ENCODE data around the gene NTRK1.

The NTRK1 gene

DNA sequence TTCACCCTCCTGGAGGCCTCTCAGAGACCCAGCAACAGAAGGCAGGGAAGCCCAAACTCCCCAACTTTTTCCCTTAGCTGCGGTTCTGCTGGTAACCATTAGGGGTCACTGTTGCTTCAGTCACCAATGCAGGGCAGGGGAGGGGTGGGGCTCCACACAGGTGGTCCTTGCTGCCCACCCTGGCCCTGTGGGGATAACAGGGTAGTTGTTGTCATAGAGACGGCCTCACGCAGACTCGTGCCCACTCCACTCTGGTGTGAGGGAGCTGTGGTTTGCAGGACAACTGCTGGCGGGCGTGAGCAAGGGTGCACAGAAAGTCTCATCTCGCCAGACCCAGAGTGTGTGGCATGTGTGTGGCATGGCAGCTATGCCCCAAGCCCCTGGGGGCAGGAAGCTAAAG lies 21.7 kb upstream of the NTRK1 start:
- no peak for DNase-seq (ENCODE audit: low read depth)

- DNase-seq (ENCODE audit: low read depth): no peak
Observed at GRCh38 chr1:156839426-156840109, 21.1 kb upstream of the NTRK1 start.

DNA sequence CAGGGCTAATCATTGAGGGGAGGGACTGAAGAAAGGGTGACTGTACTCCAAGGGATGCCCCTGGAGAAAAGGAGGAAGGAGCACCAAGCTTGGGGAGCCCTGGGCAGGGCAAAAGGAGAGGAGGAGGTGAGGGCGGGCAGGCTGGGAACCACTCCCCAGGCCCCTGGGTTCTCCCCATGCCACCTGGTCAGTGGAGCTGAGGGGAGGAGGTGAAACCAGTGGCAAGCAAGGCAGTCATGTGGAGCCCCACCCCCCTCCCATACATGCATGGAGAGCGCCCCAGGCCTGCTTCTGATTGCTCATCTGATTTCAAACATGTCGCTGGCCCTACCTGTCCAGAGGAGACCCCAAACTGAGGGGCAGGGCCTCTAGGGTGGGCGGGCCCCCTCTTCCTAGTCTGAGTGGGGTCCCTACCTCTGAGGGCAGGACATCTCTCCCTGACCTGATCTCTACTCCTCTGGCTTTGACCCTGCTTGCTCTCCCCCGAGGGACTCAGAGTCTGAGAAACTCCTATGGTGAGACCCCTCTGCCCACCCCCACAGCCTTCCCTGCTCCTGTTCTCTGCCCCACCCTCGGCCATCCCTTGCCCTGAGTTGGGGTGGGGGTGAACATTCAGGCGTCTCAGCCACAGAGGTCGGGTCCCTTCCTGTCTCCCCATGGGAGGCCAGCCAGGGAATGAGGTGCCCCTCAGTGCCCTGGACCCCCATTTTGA lies 20.3 kb upstream of the NTRK1 start:
- no peak for DNase-seq (ENCODE audit: low read depth)

DNA sequence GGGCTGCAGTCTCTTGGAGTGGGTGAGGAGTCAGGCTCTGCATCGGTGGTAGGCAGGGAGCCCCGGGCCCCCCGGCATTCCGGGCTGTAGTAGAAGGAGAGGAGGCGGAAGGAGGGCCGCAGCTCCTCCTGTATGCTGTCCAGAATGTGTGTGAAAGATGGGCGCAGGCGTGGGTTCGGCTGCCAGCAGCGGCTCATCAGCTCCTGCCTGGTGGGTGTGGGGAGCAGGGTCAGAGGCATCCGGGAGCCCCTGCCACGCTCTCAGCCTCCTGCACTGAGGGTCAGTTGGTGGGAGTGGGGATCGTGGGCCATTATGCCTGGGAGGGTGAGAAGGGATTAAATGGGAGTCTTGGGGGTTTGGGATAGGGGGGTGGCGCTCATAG lies 19.8 kb upstream of the NTRK1 start:
- DNase-seq (ENCODE audit: low read depth): no peak

DNA sequence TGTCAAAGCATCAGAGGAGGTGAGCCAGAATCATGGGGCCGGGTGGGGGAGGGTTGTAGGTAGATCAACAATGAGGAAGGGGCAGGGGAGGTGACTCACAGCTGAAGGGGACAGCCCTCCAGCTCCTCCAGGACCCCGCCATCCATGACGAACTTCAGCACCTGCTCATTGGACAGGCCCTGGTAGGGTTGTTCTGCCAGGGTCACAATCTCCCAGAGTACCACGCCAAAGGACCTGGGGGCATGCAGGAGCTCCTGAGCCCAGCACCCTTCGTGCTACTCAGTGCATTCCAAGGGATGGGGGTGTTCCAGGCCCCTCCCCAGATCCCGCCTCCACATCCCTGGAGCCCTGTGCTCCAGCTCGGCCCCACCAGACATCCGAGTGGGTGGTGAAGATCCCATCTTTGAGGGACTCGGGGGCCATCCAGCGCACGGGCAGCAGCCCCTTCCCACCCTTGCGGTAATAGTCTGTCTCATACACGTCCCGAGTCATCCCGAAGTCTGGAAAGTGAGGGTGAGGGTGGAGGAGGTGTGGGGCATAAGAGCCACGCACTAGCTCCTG lies 19.3 kb upstream of the NTRK1 start:
- no peak for DNase-seq (ENCODE audit: low read depth)

GRCh38 chr1:156842618-156843300 lies 17.9 kb upstream of the NTRK1 start:
- DNase-seq (ENCODE audit: low read depth): no peak

GRCh38 chr1:156844102-156844501 lies 16.6 kb upstream of the NTRK1 start:
- DNase-seq (ENCODE audit: low read depth): no peak

DNA sequence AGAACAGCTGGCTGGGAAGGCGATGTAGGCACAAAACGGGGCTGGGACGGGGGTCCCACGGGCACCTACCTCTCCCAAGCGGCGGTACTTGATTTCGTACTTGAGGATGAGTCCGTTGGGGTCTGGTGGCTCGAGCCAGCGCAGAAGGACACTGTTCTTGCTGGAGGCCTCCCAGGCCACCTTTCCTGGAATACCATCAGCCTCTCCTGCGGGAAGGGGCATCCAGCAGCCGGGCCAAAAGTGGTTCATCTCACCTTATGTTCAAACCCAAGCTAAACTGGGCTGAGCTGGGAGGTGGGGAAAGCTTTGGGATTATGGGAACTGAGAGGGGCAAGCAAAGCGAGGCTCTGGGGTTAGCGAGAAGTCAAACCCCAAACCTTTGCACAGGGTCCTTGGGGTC lies 16.0 kb upstream of the NTRK1 start:
- no peak for DNase-seq (ENCODE audit: low read depth)

DNA sequence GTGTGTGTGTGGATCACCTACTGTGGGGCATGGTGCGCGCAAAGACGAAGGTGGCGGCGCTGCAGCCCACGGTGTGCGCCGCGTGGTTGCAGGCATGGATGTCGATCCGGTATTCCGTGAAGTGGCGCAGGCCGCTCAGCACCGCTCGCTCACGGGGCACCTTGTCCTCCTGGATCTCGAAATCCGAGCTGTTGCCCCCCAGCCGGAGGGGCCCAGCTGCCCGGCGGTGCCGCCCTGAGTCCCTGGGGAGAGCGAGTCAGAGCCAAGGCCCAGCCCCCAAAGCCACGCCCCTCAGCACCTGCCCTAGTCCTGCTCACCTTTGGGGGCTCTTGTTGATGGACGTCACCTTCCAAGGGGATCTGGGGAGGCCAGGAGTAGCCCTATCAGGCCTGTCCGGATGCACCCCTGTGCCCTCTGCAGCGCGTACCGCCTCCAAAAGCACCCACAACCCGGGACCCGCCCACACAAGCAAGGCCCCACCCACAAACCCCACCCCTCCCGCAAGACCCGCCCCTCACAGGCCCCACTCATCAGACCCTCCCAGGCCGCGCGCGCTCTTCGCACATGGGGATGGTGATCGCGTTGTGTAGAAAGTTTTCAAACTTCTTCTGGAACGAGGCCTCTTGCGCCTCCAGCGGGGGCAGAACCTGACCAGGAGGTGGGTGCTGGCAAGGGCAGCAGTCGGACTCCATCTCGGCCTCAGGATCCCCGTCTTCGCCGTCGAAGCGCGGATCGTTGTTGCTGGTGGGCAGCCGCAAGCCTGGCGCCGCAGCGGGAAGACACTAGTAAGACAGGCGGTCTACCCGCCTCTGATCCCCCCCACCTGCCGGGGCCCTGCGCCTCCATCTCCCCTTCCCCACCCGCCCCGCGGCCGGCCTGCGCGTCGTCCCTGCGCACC lies 15.4 kb upstream of the NTRK1 start:
- no peak for DNase-seq (ENCODE audit: low read depth)

GRCh38 chr1:156845953-156846545 lies 14.6 kb upstream of the NTRK1 start:
- DNase-seq (ENCODE audit: low read depth): no peak

- no peak for DNase-seq (ENCODE audit: low read depth)
Observed at GRCh38 chr1:156846643-156847042, 14.0 kb upstream of the NTRK1 start.

DNA sequence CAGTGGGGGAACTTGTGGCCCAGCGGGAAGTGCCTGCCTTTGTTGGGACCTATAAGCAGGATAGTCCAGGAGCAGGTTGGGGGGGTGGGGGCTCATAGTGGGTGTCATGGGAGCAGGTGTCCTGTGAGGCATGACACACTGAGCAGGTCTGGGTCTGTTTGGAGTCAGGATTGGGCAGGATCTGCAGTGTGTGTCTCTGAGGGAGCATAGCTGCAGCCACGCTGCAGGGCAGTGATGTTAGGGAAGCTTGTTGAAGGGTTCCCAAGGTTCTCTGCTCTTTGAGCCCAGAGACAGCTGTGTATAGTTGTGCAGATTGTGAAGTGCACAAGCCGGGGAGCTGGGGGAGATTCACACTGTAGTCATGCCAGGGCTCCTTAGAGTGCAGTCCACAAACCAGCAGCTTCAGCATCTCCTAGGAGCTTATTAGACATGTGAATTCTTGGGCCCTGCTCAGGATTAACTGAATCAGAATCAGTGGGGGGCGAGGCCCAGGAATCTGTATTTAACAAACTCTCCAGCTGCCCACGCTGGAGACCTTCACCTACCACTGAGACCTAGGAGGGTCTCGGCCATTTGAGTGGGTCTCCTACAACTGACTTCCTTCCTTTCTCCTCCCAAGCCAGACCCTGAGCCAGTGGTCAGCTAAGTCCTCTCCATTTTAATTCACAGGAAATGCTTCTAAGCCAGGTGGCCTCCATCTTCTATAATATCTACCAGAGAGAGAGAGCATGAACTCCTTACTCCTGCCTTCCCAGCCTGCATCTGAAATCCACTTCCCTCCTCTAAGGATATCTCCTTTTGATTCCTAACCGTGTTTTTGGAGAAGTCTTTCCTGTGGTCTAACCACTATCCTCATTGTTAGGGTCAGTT lies 12.8 kb upstream of the NTRK1 start:
- DNase-seq (ENCODE audit: low read depth): no peak

GRCh38 chr1:156848461-156849150 lies 12.1 kb upstream of the NTRK1 start:
- DNase-seq (ENCODE audit: low read depth): no peak

DNA sequence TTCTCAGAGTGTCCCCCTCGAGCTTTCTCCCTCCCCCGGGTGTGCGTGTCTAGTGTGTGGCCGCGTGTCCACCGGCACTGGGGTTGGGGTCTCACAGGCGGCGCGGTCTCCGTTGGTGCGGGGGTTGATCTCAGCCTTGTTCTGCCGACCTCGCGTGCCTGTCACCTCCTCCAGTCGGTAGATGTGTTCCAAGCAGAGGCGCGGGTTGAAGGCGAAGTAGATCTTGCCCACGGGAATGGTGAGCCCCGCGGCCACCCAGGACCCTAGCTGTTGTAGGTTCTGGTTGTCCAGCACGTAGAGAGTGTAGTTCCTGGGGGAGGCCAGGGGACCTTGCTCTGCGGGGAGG lies 11.5 kb upstream of the NTRK1 start:
- no peak for DNase-seq (ENCODE audit: low read depth)

- DNase-seq (ENCODE audit: low read depth): no peak
Observed at GRCh38 chr1:156851779-156852417, 8.8 kb upstream of the NTRK1 start.

GRCh38 chr1:156852418-156852874 lies 8.2 kb upstream of the NTRK1 start:
- DNase-seq (ENCODE audit: low read depth): no peak

DNA sequence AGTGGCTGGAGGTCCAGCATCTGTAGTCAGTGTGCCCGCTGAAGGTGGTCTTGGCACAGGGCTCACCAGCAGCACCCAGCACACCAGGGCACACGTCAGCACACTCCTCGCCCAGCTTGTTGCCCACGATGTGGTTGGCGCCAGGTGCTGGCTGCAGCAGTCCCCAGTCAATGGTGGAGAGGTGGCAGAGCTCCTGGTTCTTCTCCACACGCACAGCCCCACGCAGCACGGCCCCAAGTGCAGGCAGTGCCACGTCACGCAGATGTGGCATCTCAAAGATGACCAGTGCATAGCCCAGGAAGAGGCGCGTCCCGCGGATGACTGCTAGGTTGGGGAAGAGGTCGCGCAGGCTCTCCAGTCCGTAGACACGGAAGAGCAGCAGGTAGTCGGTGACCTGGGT lies 6.9 kb upstream of the NTRK1 start:
- no peak for DNase-seq (ENCODE audit: low read depth)

- no peak for DNase-seq (ENCODE audit: low read depth)
Observed at GRCh38 chr1:156854634-156855033, 6.0 kb upstream of the NTRK1 start.

GRCh38 chr1:156856282-156856785 lies 4.3 kb upstream of the NTRK1 start:
- no peak for DNase-seq (ENCODE audit: low read depth)
